HEK293 (cell line): Measurements from ENCODE around the gene DNAJC11.
A peak's percentile ranks its signal among the peaks of the same experiment; 100 is the strongest.

Experiments
- AEBP2 ChIP-seq: fragments of 450-650 bp; formaldehyde crosslinking; IDR thresholded peaks from 2 replicates; pipeline ENCODE4 v1.5.1; 2016; ENCODE audit warnings: missing biosample characterization, missing genetic modification characterization, borderline replicate concordance
- KLF10 ChIP-seq: fragments of 450-650 bp; IDR thresholded peaks from 2 replicates; pipeline ENCODE4 v1.5.1; 2018; ENCODE audit warnings: missing biosample characterization, mild to moderate bottlenecking, missing genetic modification characterization
- KLF16 ChIP-seq: fragments of 450-650 bp; formaldehyde crosslinking; IDR thresholded peaks from 2 replicates; pipeline ENCODE4 v1.5.1; 2017; ENCODE audit warnings: missing biosample characterization, missing genetic modification characterization
- REPIN1 ChIP-seq: fragments of 450-650 bp; formaldehyde crosslinking; IDR thresholded peaks from 2 replicates; pipeline ENCODE4 v1.5.1; 2017; ENCODE audit warnings: missing biosample characterization, missing genetic modification characterization, low read depth
- ZBTB11 ChIP-seq: fragments of 450-650 bp; formaldehyde crosslinking; conservative IDR thresholded peaks from 2 replicates; pipeline ENCODE4 v1.5.1; 2016; ENCODE audit warnings: low read depth, missing biosample characterization, missing genetic modification characterization
- ZBTB8A ChIP-seq: fragments of 450-650 bp; formaldehyde crosslinking; IDR thresholded peaks from 2 replicates; pipeline ENCODE4 v1.5.1; 2016; ENCODE audit warnings: missing biosample characterization, missing genetic modification characterization
- ZNF132 ChIP-seq: fragments of 450-650 bp; formaldehyde crosslinking; IDR thresholded peaks from 2 replicates; pipeline ENCODE4 v1.5.1; 2017; ENCODE audit warnings: missing biosample characterization, missing genetic modification characterization, borderline replicate concordance
- ZNF157 ChIP-seq: fragments of 450-650 bp; formaldehyde crosslinking; IDR thresholded peaks from 2 replicates; pipeline ENCODE4 v1.5.1; 2016; ENCODE audit warnings: missing biosample characterization, missing genetic modification characterization
- ZNF184 ChIP-seq: fragments of 450-650 bp; IDR thresholded peaks from 2 replicates; pipeline ENCODE4 v1.5.1; 2018; ENCODE audit warnings: missing biosample characterization, mild to moderate bottlenecking, missing genetic modification characterization
- ZNF223 ChIP-seq: fragments of 450-650 bp; formaldehyde crosslinking; IDR thresholded peaks from 2 replicates; pipeline ENCODE4 v1.5.1; 2016; ENCODE audit warnings: missing biosample characterization, missing genetic modification characterization
- ZNF274 ChIP-seq, 2 experiments: fragments of 200-500 bp in 1 of 2; fragments of 450-650 bp in 1 of 2; sonication (Bioruptor generic) in 1 of 2; formaldehyde crosslinking in 1 of 2; IDR thresholded peaks; 2 replicates each; pipeline versions ENCODE4 v1.5.1 to v1.6.1; 2014 to 2016; ENCODE audit warnings: borderline replicate concordance in 1 of 2, inconsistent platforms in 1 of 2, low read length in 1 of 2, missing biosample characterization in 1 of 2, missing genetic modification characterization in 1 of 2
- ZNF350 ChIP-seq: fragments of 450-650 bp; formaldehyde crosslinking; IDR thresholded peaks from 2 replicates; pipeline ENCODE4 v1.5.0; 2017; ENCODE audit warnings: missing biosample characterization, mild to moderate bottlenecking, missing genetic modification characterization
- ZNF354C ChIP-seq: fragments of 450-650 bp; formaldehyde crosslinking; IDR thresholded peaks from 2 replicates; pipeline ENCODE4 v1.5.1; 2016; ENCODE audit warnings: missing biosample characterization, missing genetic modification characterization, low read depth, borderline replicate concordance
- ZNF394 ChIP-seq: fragments of 450-650 bp; formaldehyde crosslinking; IDR thresholded peaks from 2 replicates; pipeline ENCODE4 v1.5.1; 2016; ENCODE audit warnings: missing biosample characterization, missing genetic modification characterization, mild to moderate bottlenecking, moderate library complexity, borderline replicate concordance
- ZNF433 ChIP-seq: fragments of 450-650 bp; formaldehyde crosslinking; IDR thresholded peaks from 2 replicates; pipeline ENCODE4 v1.5.1; 2016; ENCODE audit warnings: missing biosample characterization, missing genetic modification characterization, low read depth
- ZNF449 ChIP-seq: fragments of 450-650 bp; formaldehyde crosslinking; IDR thresholded peaks from 2 replicates; pipeline ENCODE4 v1.5.1; 2017; ENCODE audit warnings: missing biosample characterization, mild to moderate bottlenecking, missing genetic modification characterization, moderate library complexity
- ZNF596 ChIP-seq: fragments of 450-650 bp; IDR thresholded peaks from 2 replicates; pipeline ENCODE4 v1.5.0; 2018; ENCODE audit warnings: missing biosample characterization, mild to moderate bottlenecking, missing genetic modification characterization, moderate library complexity
- ZNF610 ChIP-seq: fragments of 450-650 bp; formaldehyde crosslinking; IDR thresholded peaks from 2 replicates; pipeline ENCODE4 v1.5.1; 2016; ENCODE audit warnings: missing biosample characterization, missing genetic modification characterization, borderline replicate concordance
- ZNF660 ChIP-seq: fragments of 450-650 bp; IDR thresholded peaks from 2 replicates; pipeline ENCODE4 v1.5.1; 2018; ENCODE audit warnings: missing biosample characterization, mild to moderate bottlenecking, missing genetic modification characterization
- ZNF670 ChIP-seq: fragments of 450-650 bp; formaldehyde crosslinking; IDR thresholded peaks from 2 replicates; pipeline ENCODE4 v1.5.1; 2016; ENCODE audit warnings: missing biosample characterization, missing genetic modification characterization, low read depth
- ZNF692 ChIP-seq: fragments of 450-650 bp; formaldehyde crosslinking; IDR thresholded peaks from 2 replicates; pipeline ENCODE4 v1.5.1; 2016; ENCODE audit warnings: missing biosample characterization, missing genetic modification characterization
- ZNF837 ChIP-seq: fragments of 450-650 bp; formaldehyde crosslinking; IDR thresholded peaks from 2 replicates; pipeline ENCODE4 v1.5.1; 2016; ENCODE audit warnings: missing biosample characterization, missing genetic modification characterization
- ZSCAN30 ChIP-seq: fragments of 450-650 bp; IDR thresholded peaks from 2 replicates; pipeline ENCODE4 v1.5.1; 2018; ENCODE audit warnings: missing biosample characterization, mild to moderate bottlenecking, missing genetic modification characterization, moderate library complexity
- TF ChIP-seq, protein P1 (sequence below): sonication (generic); formaldehyde crosslinking; IDR thresholded peaks from 2 replicates; pipeline ENCODE4 v1.8.1; 2022; ENCODE audit warnings: mild to moderate bottlenecking, moderate library complexity, missing genetic modification reagents
- TF ChIP-seq, protein P2 (sequence below): IDR thresholded peaks from 2 replicates; pipeline ENCODE4 v1.6.1; 2011; ENCODE audit warnings: mild to moderate bottlenecking, low read depth, low read length, borderline replicate concordance

Gene DNAJC11

DNA sequence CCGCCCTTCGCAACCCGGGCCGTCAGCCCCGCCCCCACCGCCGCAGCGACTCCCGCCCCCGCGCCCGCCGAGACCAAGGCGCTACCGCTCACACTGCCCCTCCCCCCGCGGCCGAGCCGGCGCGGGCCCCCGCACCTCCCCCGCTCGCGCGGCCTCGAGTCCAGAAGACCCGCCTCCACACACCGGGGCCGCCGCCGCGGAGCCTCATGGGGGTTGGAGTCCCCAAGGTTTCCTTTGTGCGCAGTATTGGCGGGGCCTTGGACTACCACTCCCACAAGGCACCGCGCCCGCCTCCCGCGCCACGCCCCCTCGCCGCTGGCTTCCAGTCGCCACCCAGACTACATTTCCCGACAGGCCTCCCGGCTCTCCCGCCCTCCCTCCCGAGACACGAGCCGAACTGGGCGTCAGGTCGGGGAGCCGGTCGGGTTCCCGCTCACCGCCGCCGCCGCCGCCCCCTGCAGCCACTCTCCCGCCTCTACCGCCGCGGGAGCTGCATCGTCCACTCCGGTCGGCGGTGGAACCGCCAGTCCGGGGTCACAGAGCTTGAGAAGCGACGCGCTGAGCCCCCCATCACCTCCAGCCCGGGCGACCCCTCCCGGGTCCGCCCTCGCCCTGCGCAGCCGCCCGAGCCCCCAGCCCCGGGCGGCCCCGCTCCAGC lies 88.1 kb downstream of the DNAJC11 start, which contains the start of gene PHF13 (continued):
- TF ChIP-seq ZNF660 (tag by site-specific recombination) (no peak), KLF16 (tag by site-specific recombination) (peak; percentile 90), ZNF433 (tag by site-specific recombination) (no peak), ZNF670 (tag by site-specific recombination) (no peak), ZSCAN30 (tag by site-specific recombination) (peak; percentile 30; the same call in 1 of the 2 replicates), ZNF692 (tag by site-specific recombination) (no peak; the same call in 1 of the 2 replicates), ZBTB11 (no peak), ZNF274 (IDR thresholded peaks at IDR 0.05; ENCODE audit: low read length) (no peak), ZNF274 (tag by site-specific recombination; IDR thresholded peaks at IDR 0.05; ENCODE audit: borderline replicate concordance) (no peak), ZNF394 (no peak), ZBTB8A (tag by site-specific recombination) (peak; percentile 82), ZNF354C (tag by site-specific recombination) (no peak), ZNF610 (tag by site-specific recombination) (no peak), AEBP2 (no peak), KLF10 (tag by site-specific recombination) (peak; percentile 94), ZNF350 (tag by site-specific recombination) (no peak), ZNF449 (tag by site-specific recombination) (0 out of 2 replicates have a peak, but pooled peaks have one; percentile 50), ZNF157 (tag by site-specific recombination) (no peak), ZNF223 (tag by site-specific recombination) (no peak), ZNF132 (no peak), ZNF184 (tag by site-specific recombination) (no peak), ZNF837 (tag by site-specific recombination) (no peak), ZNF596 (tag by site-specific recombination) (no peak), REPIN1 (tag by site-specific recombination) (no peak)
- TF ChIP-seq, protein P1, sequence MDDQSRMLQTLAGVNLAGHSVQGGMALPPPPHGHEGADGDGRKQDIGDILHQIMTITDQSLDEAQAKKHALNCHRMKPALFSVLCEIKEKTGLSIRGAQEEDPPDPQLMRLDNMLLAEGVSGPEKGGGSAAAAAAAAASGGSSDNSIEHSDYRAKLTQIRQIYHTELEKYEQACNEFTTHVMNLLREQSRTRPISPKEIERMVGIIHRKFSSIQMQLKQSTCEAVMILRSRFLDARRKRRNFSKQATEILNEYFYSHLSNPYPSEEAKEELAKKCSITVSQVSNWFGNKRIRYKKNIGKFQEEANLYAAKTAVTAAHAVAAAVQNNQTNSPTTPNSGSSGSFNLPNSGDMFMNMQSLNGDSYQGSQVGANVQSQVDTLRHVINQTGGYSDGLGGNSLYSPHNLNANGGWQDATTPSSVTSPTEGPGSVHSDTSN (CRISPR knock-in tag): no peak
- TF ChIP-seq, protein P2, sequence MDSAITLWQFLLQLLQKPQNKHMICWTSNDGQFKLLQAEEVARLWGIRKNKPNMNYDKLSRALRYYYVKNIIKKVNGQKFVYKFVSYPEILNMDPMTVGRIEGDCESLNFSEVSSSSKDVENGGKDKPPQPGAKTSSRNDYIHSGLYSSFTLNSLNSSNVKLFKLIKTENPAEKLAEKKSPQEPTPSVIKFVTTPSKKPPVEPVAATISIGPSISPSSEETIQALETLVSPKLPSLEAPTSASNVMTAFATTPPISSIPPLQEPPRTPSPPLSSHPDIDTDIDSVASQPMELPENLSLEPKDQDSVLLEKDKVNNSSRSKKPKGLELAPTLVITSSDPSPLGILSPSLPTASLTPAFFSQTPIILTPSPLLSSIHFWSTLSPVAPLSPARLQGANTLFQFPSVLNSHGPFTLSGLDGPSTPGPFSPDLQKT: no peak
- TF ChIP-seq, all 188 proteins: peak for 38
